ENCODE results near the gene CCNB2. TPM values are rescaled to one million over a fixed set of nuclear protein-coding genes. Genes with fewer than 3 reads are reported as not detected.

The CCNB2 gene
- total and polyA plus RNA-seq, 9 of the 15 experiments (the other 6 are each of a cell fraction or from before 2014, with no cell fraction given): 84.8 to 266 (median 124) TPM

DNA sequence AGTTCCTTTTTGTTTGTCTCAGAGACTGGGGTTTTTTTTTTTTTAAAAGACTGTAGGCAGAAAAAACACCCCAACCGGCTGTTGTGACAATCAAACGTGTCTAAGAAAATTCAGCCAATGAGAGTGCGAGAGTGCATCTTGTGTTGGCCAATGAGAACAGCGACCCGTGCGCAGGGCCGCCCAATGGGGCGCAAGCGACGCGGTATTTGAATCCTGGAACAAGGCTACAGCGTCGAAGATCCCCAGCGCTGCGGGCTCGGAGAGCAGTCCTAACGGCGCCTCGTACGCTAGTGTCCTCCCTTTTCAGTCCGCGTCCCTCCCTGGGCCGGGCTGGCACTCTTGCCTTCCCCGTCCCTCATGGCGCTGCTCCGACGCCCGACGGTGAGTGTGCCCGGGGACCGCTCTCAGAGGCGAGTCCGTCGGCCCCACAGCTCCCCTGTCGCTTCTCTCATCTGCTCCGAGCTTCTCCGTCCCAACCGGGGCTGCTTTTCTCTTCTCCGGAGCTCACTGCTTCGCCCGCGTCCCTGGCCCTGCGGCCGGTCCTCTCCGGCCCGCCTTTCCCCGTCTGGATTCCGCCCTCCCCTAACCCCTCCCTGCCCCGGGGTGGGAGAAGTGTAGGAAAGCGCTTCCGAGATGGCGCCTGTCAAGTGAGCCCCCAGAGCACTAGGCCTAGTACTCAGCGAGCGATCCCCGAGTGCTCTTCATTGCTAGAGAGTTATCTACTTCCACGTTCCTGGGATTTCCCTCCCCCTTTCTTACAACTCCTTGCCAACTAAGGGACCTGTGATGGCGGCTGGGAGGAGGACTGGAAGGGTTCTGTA lies at the start of gene CCNB2 (continued):
- TF ChIP-seq BHLHE40 (IDR thresholded peaks at IDR 0.05; ENCODE audit: low read length) (peak; percentile 94), MTA1 (IDR thresholded peaks at IDR 0.05; ENCODE audit: borderline replicate concordance) (no peak), PHF20 (IDR thresholded peaks at IDR 0.05; ENCODE audit: partially characterized antibody) (peak; percentile 44), ZNF444 (CRISPR knock-in tag; IDR thresholded peaks at IDR 0.05) (no peak), RFX5 (IDR thresholded peaks at IDR 0.05; ENCODE audit: low read depth, low read length) (no peak), MNT (conservative IDR thresholded peaks at IDR 0.05) (peak; percentile 42 to 80; a peak in 3 of 4 replicates), ZNF197 (CRISPR knock-in tag; IDR thresholded peaks at IDR 0.05; ENCODE audit: low read depth) (no peak), NEUROD1 (IDR thresholded peaks at IDR 0.05; ENCODE audit: borderline replicate concordance, low read depth, low read length, partially characterized antibody) (peak; percentile 55), SMARCC2 (IDR thresholded peaks at IDR 0.05; ENCODE audit: low read depth) (no peak), DDX20 (tag; IDR thresholded peaks at IDR 0.05; ENCODE audit: low read depth) (no peak), HIVEP1 (CRISPR knock-in tag; IDR thresholded peaks at IDR 0.05) (no peak), CGGBP1 (CRISPR knock-in tag; IDR thresholded peaks at IDR 0.05) (no peak), NR4A1 (CRISPR knock-in tag; IDR thresholded peaks at IDR 0.05) (no peak), NR4A1 (tag; IDR thresholded peaks at IDR 0.05) (no peak), COPS2 (conservative IDR thresholded peaks at IDR 0.05) (no peak), SAP30 (IDR thresholded peaks at IDR 0.05; ENCODE audit: borderline replicate concordance, insufficient read depth, low read depth, low read length, poor library complexity, severe bottlenecking) (peak; percentile 99), NR2C2 (CRISPR knock-in tag; IDR thresholded peaks at IDR 0.05) (peak; percentile 66; the same call in 1 of the 2 replicates), NR2C2 (tag; IDR thresholded peaks at IDR 0.05) (no peak)
- TF ChIP-seq, protein P1, sequence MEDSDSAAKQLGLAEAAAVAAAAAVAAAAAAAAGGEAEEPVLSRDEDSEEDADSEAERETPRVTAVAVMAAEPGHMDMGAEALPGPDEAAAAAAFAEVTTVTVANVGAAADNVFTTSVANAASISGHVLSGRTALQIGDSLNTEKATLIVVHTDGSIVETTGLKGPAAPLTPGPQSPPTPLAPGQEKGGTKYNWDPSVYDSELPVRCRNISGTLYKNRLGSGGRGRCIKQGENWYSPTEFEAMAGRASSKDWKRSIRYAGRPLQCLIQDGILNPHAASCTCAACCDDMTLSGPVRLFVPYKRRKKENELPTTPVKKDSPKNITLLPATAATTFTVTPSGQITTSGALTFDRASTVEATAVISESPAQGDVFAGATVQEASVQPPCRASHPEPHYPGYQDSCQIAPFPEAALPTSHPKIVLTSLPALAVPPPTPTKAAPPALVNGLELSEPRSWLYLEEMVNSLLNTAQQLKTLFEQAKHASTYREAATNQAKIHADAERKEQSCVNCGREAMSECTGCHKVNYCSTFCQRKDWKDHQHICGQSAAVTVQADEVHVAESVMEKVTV (CRISPR knock-in tag; IDR thresholded peaks at IDR 0.05): no peak
- TF ChIP-seq, protein P2, sequence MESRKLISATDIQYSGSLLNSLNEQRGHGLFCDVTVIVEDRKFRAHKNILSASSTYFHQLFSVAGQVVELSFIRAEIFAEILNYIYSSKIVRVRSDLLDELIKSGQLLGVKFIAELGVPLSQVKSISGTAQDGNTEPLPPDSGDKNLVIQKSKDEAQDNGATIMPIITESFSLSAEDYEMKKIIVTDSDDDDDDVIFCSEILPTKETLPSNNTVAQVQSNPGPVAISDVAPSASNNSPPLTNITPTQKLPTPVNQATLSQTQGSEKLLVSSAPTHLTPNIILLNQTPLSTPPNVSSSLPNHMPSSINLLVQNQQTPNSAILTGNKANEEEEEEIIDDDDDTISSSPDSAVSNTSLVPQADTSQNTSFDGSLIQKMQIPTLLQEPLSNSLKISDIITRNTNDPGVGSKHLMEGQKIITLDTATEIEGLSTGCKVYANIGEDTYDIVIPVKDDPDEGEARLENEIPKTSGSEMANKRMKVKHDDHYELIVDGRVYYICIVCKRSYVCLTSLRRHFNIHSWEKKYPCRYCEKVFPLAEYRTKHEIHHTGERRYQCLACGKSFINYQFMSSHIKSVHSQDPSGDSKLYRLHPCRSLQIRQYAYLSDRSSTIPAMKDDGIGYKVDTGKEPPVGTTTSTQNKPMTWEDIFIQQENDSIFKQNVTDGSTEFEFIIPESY (CRISPR knock-in tag; IDR thresholded peaks at IDR 0.05): no peak
- TF ChIP-seq, protein P3, sequence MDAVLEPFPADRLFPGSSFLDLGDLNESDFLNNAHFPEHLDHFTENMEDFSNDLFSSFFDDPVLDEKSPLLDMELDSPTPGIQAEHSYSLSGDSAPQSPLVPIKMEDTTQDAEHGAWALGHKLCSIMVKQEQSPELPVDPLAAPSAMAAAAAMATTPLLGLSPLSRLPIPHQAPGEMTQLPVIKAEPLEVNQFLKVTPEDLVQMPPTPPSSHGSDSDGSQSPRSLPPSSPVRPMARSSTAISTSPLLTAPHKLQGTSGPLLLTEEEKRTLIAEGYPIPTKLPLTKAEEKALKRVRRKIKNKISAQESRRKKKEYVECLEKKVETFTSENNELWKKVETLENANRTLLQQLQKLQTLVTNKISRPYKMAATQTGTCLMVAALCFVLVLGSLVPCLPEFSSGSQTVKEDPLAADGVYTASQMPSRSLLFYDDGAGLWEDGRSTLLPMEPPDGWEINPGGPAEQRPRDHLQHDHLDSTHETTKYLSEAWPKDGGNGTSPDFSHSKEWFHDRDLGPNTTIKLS (IDR thresholded peaks at IDR 0.05; ENCODE audit: borderline replicate concordance, low read depth): no peak; the same call in 1 of the 2 replicates
